B cell (primary cell): ENCODE results near the gene BET1. TPM values are rescaled to one million over a fixed set of nuclear protein-coding genes. Genes with fewer than 3 reads are reported as not detected.

Experiments used
- ATAC-seq: fragments of 200-7000 bp; cut with Tn5 transposase; one replicate; pipeline ENCODE4 v1.10.0; 2021; ENCODE audit warnings: low read depth, mild to moderate bottlenecking, moderate number of reproducible peaks, moderate library complexity
- CTCF ChIA-PET: fragments of 350-600 bp; sonication (Branson Sonifier 250); formaldehyde crosslinking; loops from one replicate; lab custom pipeline; 2021; ENCODE audit warnings: antibody characterized with exemption, inconsistent platforms; lab: Charles Lee
- POLR2A ChIA-PET: fragments of 350-600 bp; sonication (Branson Sonifier 250); formaldehyde crosslinking; loops from one replicate; lab custom pipeline; 2021; ENCODE audit warnings: antibody characterized with exemption; lab: Charles Lee
- DNase-seq: peaks from one replicate; pipeline ENCODE4 v3.0.0; 2013
- H2AFZ ChIP-seq: 2 replicates; pipeline ENCODE4 v1.6.1; 2012; ENCODE audit warnings: mild to moderate bottlenecking, low read depth, low read length; ENCODE audit not compliant: insufficient read depth, poor library complexity, severe bottlenecking
- H3K27ac ChIP-seq, 2 donors: 1 replicate in 1 of 2; 2 replicates in 1 of 2; pipeline ENCODE4 v1.5.1; 2012 to 2013; ENCODE audit warnings: low read length in 2 of 2, mild to moderate bottlenecking in 2 of 2, moderate library complexity in 1 of 2
- H3K27me3 ChIP-seq, 4 experiments: fragments of 200-600 bp in 1 of 4; sonication (generic) in 1 of 4; replicated peaks in 1 of 4; 1 replicate in 2 of 4; 2 replicates in 2 of 4; pipeline versions ENCODE4 v1.6.1 to v1.7.0; 2013 to 2016; ENCODE audit warnings: low read length in 3 of 4, mild to moderate bottlenecking in 2 of 4, mixed read lengths in 1 of 4, moderate library complexity in 1 of 4; ENCODE audit not compliant: insufficient read depth in 4 of 4, control insufficient read depth in 3 of 4; ENCODE audit errors: control extremely low read depth in 1 of 4
- H3K36me3 ChIP-seq, 2 experiments: replicated peaks in 1 of 2; 1 replicate in 1 of 2; 2 replicates in 1 of 2; pipeline versions ENCODE4 v1.6.1 to v1.7.1; 2013; ENCODE audit warnings: low read length in 1 of 2; ENCODE audit not compliant: insufficient read depth in 2 of 2, control insufficient read depth in 1 of 2; ENCODE audit errors: control extremely low read depth in 1 of 2, extremely low read depth in 1 of 2
- H3K4me1 ChIP-seq, 2 donors: fragments of 200-600 bp in 1 of 2; sonication (generic) in 1 of 2; 1 replicate in 1 of 2; 2 replicates in 1 of 2; pipeline versions ENCODE4 v1.5.1 to v1.6.1; 2013 to 2017; ENCODE audit warnings: low read length in 2 of 2; ENCODE audit not compliant: control insufficient read depth in 2 of 2, insufficient read depth in 2 of 2
- H3K4me2 ChIP-seq: replicated peaks from 2 replicates; pipeline ENCODE3; 2012; ENCODE audit warnings: mild to moderate bottlenecking, low read depth, low read length; ENCODE audit not compliant: poor library complexity, severe bottlenecking
- H3K4me3 ChIP-seq, 5 experiments: fragments of 200-600 bp in 1 of 5; sonication (generic) in 1 of 5; 1 replicate in 3 of 5; 2 replicates in 2 of 5; pipeline versions ENCODE4 v1.5.1 to v1.7.0; 2011 to 2016; ENCODE audit warnings: low read length in 4 of 5, mild to moderate bottlenecking in 4 of 5, low read depth in 2 of 5, control low read depth in 1 of 5, moderate library complexity in 1 of 5; ENCODE audit not compliant: insufficient read depth in 1 of 5; ENCODE audit errors: control extremely low read depth in 1 of 5, extremely low read depth in 1 of 5
- H3K79me2 ChIP-seq: fragments of 200-600 bp; sonication (generic); one replicate; pipeline ENCODE4 v1.6.0; 2016; ENCODE audit warnings: low read length; ENCODE audit not compliant: control insufficient read depth, insufficient read depth
- H3K9ac ChIP-seq: fragments of 200-600 bp; sonication (generic); 2 replicates; pipeline ENCODE4 v1.6.1; 2017; ENCODE audit warnings: mild to moderate bottlenecking, low read length, moderate library complexity
- H3K9me3 ChIP-seq, 3 donors: one replicate each; pipeline versions ENCODE4 v1.6.1 to v1.7.1; 2013; ENCODE audit warnings: low read length in 2 of 3; ENCODE audit not compliant: control insufficient read depth in 2 of 3, insufficient read depth in 1 of 3; ENCODE audit errors: control extremely low read depth in 1 of 3
- H4K20me1 ChIP-seq: 2 replicates; pipeline ENCODE4 v1.6.0; 2012; ENCODE audit warnings: mild to moderate bottlenecking, low read length; ENCODE audit not compliant: insufficient read depth, control insufficient read depth, poor library complexity, severe bottlenecking
- H3K27ac Mint-ChIP-seq: one replicate; pipeline ENCODE4 v1.8.0; 2021; ENCODE audit warnings: mixed read lengths
- H3K27me3 Mint-ChIP-seq: one replicate; pipeline ENCODE4 v1.8.0; 2021; ENCODE audit warnings: mixed read lengths
- H3K4me1 Mint-ChIP-seq: one replicate; pipeline ENCODE4 v1.8.0; 2021; ENCODE audit warnings: mixed read lengths
- H3K4me3 Mint-ChIP-seq: one replicate; pipeline ENCODE4 v1.8.0; 2021; ENCODE audit warnings: mixed read lengths
- H3K9me3 Mint-ChIP-seq: one replicate; pipeline ENCODE4 v1.8.0; 2022; ENCODE audit warnings: mixed read lengths; ENCODE audit not compliant: insufficient read depth
- EZH2 ChIP-seq: IDR thresholded peaks from 2 replicates; pipeline ENCODE4 v1.6.1; 2012; ENCODE audit warnings: borderline replicate concordance, low read depth, mild to moderate bottlenecking, moderate library complexity, low read length; ENCODE audit not compliant: insufficient read depth, poor library complexity, severe bottlenecking
- WGBS: methylation state at CpG from one replicate; pipeline ENCODE4 v1.1.5; 2013; ENCODE audit warnings: missing lambda C conversion rate; ENCODE audit not compliant: insufficient coverage; 5-methylcytosine and 5-hydroxymethylcytosine counted together
- intact Hi-C: fragments of 100-400 bp; cut with micrococcal nuclease; formaldehyde crosslinking; loops from one replicate; pipeline ENCODE4 v1.10.0; 2022
- polyA plus RNA-seq: library from polyadenylated mRNA; depleted of rRNA; stranded (reverse); fragments of >200 nt; gene quantifications from 2 replicates; pipeline ENCODE4 v1.2.3, GENCODE V29; 2012
- total RNA-seq, 2 donors: library from RNA; stranded (reverse); fragments of 120-200 nt in 1 of 2; gene quantifications; 1 replicate in 1 of 2; 2 replicates in 1 of 2; pipeline versions ENCODE4 v1.2.3 to v1.2.4, GENCODE V29; 2013 to 2022
- TF ChIP-seq, protein P1 (sequence below): fragments of 200-600 bp; IDR thresholded peaks from one replicate; pipeline ENCODE4 v1.8.0; 2022; ENCODE audit warnings: antibody characterized with exemption, mild to moderate bottlenecking

The BET1 gene
- total and polyA plus RNA-seq, 2 donors (not counting 1 experiment from before 2014, with no cell fraction given), result 16.0 to 36.1 TPM

DNA sequence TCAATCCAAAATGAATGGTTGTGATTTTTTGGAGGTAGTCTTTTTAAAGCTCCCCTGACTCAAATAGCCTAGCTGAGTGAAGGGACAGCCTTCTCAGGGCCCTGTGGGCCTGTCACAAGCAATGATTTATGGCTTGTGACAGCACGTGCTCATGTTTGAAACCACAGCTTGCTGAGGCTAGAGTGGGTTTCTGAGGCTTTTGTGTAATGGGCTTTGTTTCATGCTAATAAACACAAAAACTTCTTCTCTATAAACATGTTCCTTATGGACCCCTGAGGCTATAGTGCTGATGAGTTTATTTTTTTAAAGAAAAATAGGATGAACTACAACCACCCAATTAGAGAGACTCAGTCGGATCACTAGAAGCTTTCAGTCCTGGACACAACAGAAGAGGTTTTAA, 36.1 kb upstream of the BET1 start:
- WGBS, result no CpG with 5 or more reads among the region's 2 CpGs
- peaks cover 40% of the 10 kb centered on the region for H3K4me1 Mint-ChIP-seq
- no peaks in the 10 kb centered on the region for H4K20me1 ChIP-seq
- H3K27ac Mint-ChIP-seq, result no peak overlapping the region
- peaks cover 21 to 37% of the 10 kb centered on the region in 2 donors for H3K4me1 ChIP-seq
- no peak overlapping the region for H3K4me2 ChIP-seq
- H3K79me2 ChIP-seq, result no peaks in the 10 kb centered on the region
- H3K9ac ChIP-seq, result no peak overlapping the region
- no peak for TF ChIP-seq EZH2
- TF ChIP-seq, protein P1, sequence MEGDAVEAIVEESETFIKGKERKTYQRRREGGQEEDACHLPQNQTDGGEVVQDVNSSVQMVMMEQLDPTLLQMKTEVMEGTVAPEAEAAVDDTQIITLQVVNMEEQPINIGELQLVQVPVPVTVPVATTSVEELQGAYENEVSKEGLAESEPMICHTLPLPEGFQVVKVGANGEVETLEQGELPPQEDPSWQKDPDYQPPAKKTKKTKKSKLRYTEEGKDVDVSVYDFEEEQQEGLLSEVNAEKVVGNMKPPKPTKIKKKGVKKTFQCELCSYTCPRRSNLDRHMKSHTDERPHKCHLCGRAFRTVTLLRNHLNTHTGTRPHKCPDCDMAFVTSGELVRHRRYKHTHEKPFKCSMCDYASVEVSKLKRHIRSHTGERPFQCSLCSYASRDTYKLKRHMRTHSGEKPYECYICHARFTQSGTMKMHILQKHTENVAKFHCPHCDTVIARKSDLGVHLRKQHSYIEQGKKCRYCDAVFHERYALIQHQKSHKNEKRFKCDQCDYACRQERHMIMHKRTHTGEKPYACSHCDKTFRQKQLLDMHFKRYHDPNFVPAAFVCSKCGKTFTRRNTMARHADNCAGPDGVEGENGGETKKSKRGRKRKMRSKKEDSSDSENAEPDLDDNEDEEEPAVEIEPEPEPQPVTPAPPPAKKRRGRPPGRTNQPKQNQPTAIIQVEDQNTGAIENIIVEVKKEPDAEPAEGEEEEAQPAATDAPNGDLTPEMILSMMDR, result no peak
- no peak overlapping the region for H3K4me3 ChIP-seq
- no peaks in the 10 kb centered on the region for H3K36me3 ChIP-seq
- no peak overlapping the region for H3K4me3 Mint-ChIP-seq
- no peak overlapping the region for H2AFZ ChIP-seq
- DNase-seq, result no peak
- no peaks in the 10 kb centered on the region for H3K9me3 Mint-ChIP-seq
- no peaks in the 10 kb centered on the region for H3K27me3 Mint-ChIP-seq
- intact Hi-C loops, result no loop called here
- ATAC-seq, result no peak
- H3K27me3 ChIP-seq, result no peaks in the 10 kb centered on the region
- H3K9me3 ChIP-seq, result no peaks in the 10 kb centered on the region
- no peak overlapping the region for H3K27ac ChIP-seq
- ChIA-PET CTCF (interaction anchor here (1.4 to 2.5 kb wide), 2 partner anchors 23 to 47 kb away, joined by 4 to 6 read pairs; no protein-coding TSS in a partner anchor), POLR2A (no interaction called here)

DNA sequence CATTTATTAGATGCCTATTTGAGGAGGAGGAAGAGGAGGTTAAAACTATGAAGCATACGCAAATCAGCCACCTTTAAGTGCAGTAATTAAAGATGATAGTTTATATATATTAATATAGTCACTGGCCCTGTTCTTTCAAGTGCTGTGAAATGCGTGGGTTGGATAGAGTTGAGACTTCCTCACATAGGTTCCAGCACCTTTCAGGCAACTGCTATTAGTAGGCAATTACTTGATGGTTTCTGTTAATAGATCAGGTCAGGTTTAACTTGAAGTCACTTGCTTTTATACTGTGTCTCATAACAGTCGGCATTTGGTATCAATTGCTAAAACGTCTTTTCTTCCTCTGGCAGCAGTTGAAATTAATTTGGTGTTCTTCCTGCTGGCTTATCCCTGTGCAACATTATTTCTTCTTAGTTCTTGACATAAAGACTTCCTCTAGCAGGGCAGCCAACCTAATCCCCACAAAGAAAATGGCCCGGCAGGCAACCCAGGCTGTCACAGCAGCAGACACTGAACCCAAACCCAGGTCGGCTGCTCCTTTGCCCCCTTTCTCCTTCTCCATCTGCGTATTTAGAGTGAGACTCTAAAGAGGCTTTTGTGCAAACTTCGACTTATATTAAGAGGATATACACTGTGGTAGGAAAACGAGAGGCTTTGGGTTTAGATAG, 35.3 kb upstream of the BET1 start:
- H3K9me3 Mint-ChIP-seq, result no peaks in the 10 kb centered on the region
- Histone ChIP-seq H3K4me3 (no peak overlapping the region), H3K27me3 (no peaks in the 10 kb centered on the region), H3K79me2 (no peaks in the 10 kb centered on the region), H3K4me2 (peak overlapping the region; percentile 31), H4K20me1 (no peaks in the 10 kb centered on the region), H3K9ac (no peak overlapping the region), H3K27ac (no peak overlapping the region), H3K4me1 (peaks cover 21 to 37% of the 10 kb centered on the region in 2 donors), H3K36me3 (no peaks in the 10 kb centered on the region), H2AFZ (peak overlapping the region; percentile 11), H3K9me3 (no peaks in the 10 kb centered on the region)
- H3K4me3 Mint-ChIP-seq, result peak overlapping the region; percentile 3
- intact Hi-C loops, result loop anchor here (10.0 kb wide), 1 partner anchor 45 kb away; no protein-coding TSS in a partner anchor
- peak overlapping the region; percentile 6 for H3K27ac Mint-ChIP-seq
- 24% methylated on average over 3 of the region's 9 CpGs for whole genome bisulfite sequencing
- DNase-seq (no peak), ATAC-seq (no peak)
- peaks cover 40% of the 10 kb centered on the region for H3K4me1 Mint-ChIP-seq
- TF ChIP-seq EZH2, result no peak
- TF ChIP-seq, protein P1, result no peak
- no peaks in the 10 kb centered on the region for H3K27me3 Mint-ChIP-seq
- CTCF ChIA-PET, result no interaction called here
- POLR2A ChIA-PET, result no interaction called here
